ENCODE measurements around the gene CDH13. TPM values are rescaled to one million over a fixed set of nuclear protein-coding genes. Genes with fewer than 3 reads are reported as not detected.

The CDH13 gene
- total RNA-seq, 2 experiments from 2014 or later: not detected

GRCh38 chr16:83819361-83819760 lies 1192.6 kb downstream of the CDH13 start:
- no peaks in the 10 kb centered on the region for H3K36me3 Mint-ChIP-seq
- H3K27me3 Mint-ChIP-seq: peaks cover 6% of the 10 kb centered on the region

GRCh38 chr16:83826146-83826913 lies 1199.6 kb downstream of the CDH13 start:
- Mint-ChIP-seq H3K9me3 (no peaks in the 10 kb centered on the region), H3K27ac (no peak overlapping the region), H3K36me3 (no peaks in the 10 kb centered on the region), H3K4me1 (peaks cover 7% of the 10 kb centered on the region), H3K27me3 (peaks cover 6% of the 10 kb centered on the region), H3K4me3 (no peak overlapping the region)
- peak; percentile 74 for DNase-seq

More at GRCh38 chr16:83819361-83819760, 1192.6 kb downstream of the CDH13 start:
- Mint-ChIP-seq H3K4me3 (no peak overlapping the region), H3K9me3 (no peaks in the 10 kb centered on the region), H3K4me1 (peaks cover 3% of the 10 kb centered on the region), H3K27ac (no peak overlapping the region)
- no peak for DNase-seq

- H3K9me3 Mint-ChIP-seq: no peaks in the 10 kb centered on the region
- no peak overlapping the region for H3K27ac Mint-ChIP-seq
- no peak overlapping the region for H3K4me3 Mint-ChIP-seq
- H3K27me3 Mint-ChIP-seq: peaks cover 4% of the 10 kb centered on the region
- peaks cover 6% of the 10 kb centered on the region for H3K4me1 Mint-ChIP-seq
- no peak for DNase-seq
- no peaks in the 10 kb centered on the region for H3K36me3 Mint-ChIP-seq
Observed at GRCh38 chr16:83830091-83830768, 1203.5 kb downstream of the CDH13 start.

DNA sequence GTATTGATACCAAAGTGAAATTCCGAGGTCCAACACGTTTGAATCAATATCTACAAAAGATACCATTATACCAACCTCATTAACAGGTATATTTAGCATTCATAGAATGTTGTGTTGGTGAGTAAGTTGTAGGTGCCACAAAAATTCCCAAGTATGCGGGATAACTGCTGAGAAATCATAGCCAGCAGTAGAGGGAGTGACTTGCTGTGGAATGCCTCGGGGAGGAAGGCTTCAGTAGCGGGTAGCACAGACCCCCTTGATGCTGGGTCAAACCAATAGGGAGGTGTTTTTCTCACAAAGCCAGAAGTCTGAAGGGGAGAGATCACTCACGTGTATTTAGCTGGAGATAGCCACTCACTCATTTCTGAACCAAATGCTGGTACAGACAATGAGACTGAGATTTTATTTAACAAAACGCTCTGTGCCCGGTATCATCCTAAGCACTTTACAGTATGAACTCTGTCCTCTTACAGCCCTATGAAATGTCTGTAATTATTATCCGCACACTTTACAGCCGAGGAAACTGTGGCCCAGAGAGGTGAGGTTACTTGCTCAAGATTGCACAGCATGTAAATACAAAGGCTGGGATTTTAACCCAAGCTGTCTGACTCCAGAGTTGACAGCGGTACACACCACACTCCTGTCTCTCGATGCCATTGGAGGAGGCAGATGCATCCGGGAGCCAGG lies 1204.1 kb downstream of the CDH13 start:
- peaks cover 4% of the 10 kb centered on the region for H3K27me3 Mint-ChIP-seq
- no peak for DNase-seq
- H3K9me3 Mint-ChIP-seq: no peaks in the 10 kb centered on the region
- H3K27ac Mint-ChIP-seq: no peak overlapping the region
- no peaks in the 10 kb centered on the region for H3K36me3 Mint-ChIP-seq
- H3K4me1 Mint-ChIP-seq: peaks cover 11% of the 10 kb centered on the region
- H3K4me3 Mint-ChIP-seq: no peak overlapping the region

DNA sequence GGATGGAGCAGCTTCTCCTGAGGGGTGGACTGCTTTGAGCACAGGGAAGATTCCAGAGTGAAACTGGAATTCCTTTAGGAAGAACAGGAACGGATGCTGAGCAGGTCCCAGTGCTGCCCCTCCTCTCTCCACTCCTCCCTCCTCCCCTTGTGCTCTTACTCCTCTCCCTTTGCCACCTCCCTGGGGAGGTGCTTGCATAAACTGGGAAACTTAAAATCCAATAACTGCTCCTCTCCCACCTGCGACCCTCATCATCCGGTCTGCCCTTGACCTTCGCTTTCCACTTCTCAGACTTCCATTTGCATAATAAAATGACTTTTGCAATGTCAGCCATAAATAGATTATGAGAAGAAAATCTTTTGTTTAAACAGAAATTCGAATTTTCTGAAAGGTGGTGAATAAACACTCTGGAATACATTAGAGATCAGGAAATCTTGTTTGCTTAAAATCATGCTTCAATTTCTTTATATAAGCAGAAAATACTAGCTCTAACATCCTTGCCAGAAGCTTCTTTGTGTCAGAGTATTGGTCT lies 1204.8 kb downstream of the CDH13 start:
- H3K27ac Mint-ChIP-seq: no peak overlapping the region
- peaks cover 10% of the 10 kb centered on the region for H3K27me3 Mint-ChIP-seq
- H3K9me3 Mint-ChIP-seq: no peaks in the 10 kb centered on the region
- H3K4me3 Mint-ChIP-seq: no peak overlapping the region
- H3K4me1 Mint-ChIP-seq: peaks cover 12% of the 10 kb centered on the region
- H3K36me3 Mint-ChIP-seq: no peaks in the 10 kb centered on the region
- no peak for DNase-seq

- Mint-ChIP-seq H3K4me3 (no peak overlapping the region), H3K9me3 (no peaks in the 10 kb centered on the region), H3K4me1 (peaks cover 12% of the 10 kb centered on the region), H3K36me3 (no peaks in the 10 kb centered on the region), H3K27me3 (peaks cover 33% of the 10 kb centered on the region), H3K27ac (no peak overlapping the region)
- no peak for DNase-seq
Observed at GRCh38 chr16:83833921-83834320, 1207.2 kb downstream of the CDH13 start.

GRCh38 chr16:83835586-83836566 lies 1209.1 kb downstream of the CDH13 start:
- Mint-ChIP-seq H3K4me3 (no peak overlapping the region), H3K27ac (no peak overlapping the region)
- no peak for DNase-seq

DNA sequence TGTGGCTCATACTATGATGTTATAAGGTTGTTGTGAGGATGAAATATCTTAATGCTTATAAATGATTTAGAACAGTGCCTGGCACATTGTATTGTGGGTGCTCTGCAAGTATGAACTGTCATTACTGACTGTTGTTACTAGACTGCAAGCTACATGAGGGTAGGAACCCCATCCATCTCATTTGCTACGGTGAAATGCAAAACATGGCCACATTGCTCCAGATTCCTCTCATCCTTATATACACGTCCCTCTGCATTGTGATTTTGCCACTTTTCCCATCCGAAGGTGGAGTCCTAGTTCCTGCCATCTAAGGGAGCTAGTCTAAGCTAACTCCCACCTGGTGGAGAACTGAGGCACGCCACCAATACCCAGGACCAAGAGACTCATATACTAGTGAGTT lies 1210.8 kb downstream of the CDH13 start:
- H3K9me3 Mint-ChIP-seq: no peaks in the 10 kb centered on the region
- H3K4me1 Mint-ChIP-seq: peaks cover 12% of the 10 kb centered on the region
- DNase-seq: no peak
- H3K4me3 Mint-ChIP-seq: no peak overlapping the region
- no peak overlapping the region for H3K27ac Mint-ChIP-seq
- H3K27me3 Mint-ChIP-seq: peaks cover 41% of the 10 kb centered on the region
- H3K36me3 Mint-ChIP-seq: no peaks in the 10 kb centered on the region

More at GRCh38 chr16:83835586-83836566, 1209.1 kb downstream of the CDH13 start:
- Mint-ChIP-seq H3K9me3 (no peaks in the 10 kb centered on the region), H3K4me1 (peaks cover 12% of the 10 kb centered on the region), H3K36me3 (no peaks in the 10 kb centered on the region), H3K27me3 (peaks cover 43% of the 10 kb centered on the region)

- Mint-ChIP-seq H3K27ac (no peak overlapping the region), H3K27me3 (peaks cover 39% of the 10 kb centered on the region), H3K4me1 (peaks cover 12% of the 10 kb centered on the region), H3K4me3 (no peak overlapping the region), H3K9me3 (no peaks in the 10 kb centered on the region), H3K36me3 (no peaks in the 10 kb centered on the region)
- no peak for DNase-seq
Observed at GRCh38 chr16:83838151-83838550, 1211.4 kb downstream of the CDH13 start.

DNA sequence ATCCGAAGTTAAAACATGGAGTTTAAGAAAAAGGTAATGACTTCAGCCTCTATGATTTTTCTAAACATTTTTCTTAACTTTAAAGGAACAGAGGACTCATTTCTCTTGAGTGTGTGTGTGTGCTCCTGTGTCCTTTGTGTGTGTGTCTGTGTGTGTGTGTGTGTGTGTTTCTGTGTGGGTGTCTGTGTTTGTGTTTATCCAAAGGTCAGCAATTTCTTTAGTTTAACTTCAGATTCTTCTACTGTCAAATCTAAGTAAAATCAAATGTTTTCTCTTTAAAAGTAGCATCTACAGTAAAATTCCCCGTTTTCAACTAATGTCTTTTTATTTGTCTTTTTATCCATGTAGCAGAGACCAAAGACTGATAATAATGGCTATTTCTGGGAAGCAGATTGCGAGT lies 1212.8 kb downstream of the CDH13 start:
- no peak for DNase-seq
- Mint-ChIP-seq H3K36me3 (no peaks in the 10 kb centered on the region), H3K27me3 (peaks cover 39% of the 10 kb centered on the region), H3K4me3 (no peak overlapping the region), H3K4me1 (peaks cover 12% of the 10 kb centered on the region), H3K9me3 (no peaks in the 10 kb centered on the region), H3K27ac (no peak overlapping the region)

DNA sequence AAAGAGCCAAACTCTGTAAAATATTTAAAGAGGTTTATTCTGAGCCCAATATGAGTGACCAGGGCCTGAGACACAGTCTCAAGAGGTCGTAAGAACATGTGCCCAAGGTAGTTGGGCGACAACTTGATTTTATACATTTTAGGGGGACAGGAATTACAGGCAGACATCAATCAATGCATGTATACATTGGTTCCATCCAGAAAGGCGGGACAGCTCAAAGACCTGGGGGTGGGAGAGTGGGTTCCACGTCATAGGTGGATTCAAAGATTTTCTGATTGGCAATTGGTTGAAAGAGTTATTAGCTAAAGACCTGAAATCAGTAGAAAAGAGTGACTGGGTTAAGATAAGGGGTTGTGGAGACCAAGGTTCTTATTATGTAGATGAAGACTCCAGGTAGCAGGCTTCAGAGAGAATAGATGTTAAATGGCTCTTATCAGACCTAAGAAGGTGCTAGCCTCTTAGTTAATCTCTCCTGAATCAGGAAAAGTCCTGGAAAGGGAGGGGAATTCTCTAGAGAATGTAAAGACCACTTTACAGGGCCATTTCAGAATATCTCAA lies 1213.4 kb downstream of the CDH13 start:
- H3K27ac Mint-ChIP-seq: no peak overlapping the region
- DNase-seq: no peak
- peaks cover 10% of the 10 kb centered on the region for H3K4me1 Mint-ChIP-seq
- peaks cover 39% of the 10 kb centered on the region for H3K27me3 Mint-ChIP-seq
- no peaks in the 10 kb centered on the region for H3K9me3 Mint-ChIP-seq
- H3K4me3 Mint-ChIP-seq: no peak overlapping the region
- H3K36me3 Mint-ChIP-seq: no peaks in the 10 kb centered on the region

DNA sequence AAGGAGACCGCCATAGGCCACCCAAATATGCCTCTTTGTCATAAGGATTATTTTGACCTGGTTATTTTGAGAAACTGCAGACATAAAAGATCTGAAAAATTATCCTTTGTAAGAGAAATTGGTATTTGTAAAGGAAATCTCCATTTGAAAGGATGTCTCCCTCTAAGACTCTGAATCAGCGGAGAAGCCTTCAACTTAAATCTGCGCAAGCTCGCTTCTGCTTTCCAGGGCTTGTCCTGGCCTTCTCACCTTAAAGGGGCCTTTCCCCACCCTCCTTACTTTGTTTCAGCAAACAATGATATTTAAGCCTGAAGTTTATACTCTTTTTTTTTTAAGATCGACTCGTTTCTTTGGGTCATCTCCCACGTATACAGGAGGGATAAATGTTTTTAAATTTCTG lies 1215.5 kb downstream of the CDH13 start:
- Mint-ChIP-seq H3K27me3 (peaks cover 26% of the 10 kb centered on the region), H3K9me3 (no peaks in the 10 kb centered on the region), H3K4me1 (no peaks in the 10 kb centered on the region), H3K36me3 (no peaks in the 10 kb centered on the region), H3K4me3 (no peak overlapping the region), H3K27ac (no peak overlapping the region)
- DNase-seq: no peak

DNA sequence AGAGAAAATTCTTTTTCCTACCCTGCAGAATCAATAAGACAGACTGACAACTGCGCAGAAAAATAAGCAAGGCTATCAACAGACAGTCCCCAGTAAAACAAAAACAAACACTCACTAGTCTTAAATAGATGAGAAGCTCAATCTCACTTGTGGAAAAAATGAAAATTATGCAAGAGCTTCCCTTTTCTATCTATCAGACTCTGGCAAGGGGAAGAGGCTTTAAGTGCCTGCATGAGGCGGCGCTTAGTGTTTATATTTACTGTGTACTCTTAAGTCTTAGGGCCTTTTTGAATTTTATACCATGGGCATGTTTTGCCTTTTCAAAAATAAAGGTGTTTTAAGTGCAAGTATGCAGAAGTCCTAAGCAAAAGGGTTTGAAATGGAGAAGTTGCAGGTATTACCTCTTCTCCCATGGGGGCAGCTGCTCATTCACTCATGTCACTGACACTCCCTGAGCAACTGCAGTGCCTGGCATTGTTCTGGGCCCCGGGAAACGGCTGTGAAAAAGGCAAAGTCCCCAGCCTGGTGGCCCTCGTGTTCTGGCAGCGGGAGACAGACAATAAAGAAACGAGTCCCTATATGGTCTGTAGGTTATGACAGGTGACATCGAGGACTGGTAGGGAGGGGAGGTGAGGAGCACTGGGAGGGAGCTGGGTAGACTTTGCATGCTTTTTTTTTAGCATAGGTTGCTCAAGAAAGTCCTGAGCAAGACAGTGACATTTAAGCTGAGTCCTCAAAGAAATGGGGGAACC lies 1216.2 kb downstream of the CDH13 start:
- Mint-ChIP-seq H3K9me3 (no peaks in the 10 kb centered on the region), H3K27ac (no peak overlapping the region), H3K27me3 (peaks cover 19% of the 10 kb centered on the region), H3K36me3 (no peaks in the 10 kb centered on the region), H3K4me3 (no peak overlapping the region), H3K4me1 (no peaks in the 10 kb centered on the region)
- DNase-seq: no peak

Data from activated naive CD8-positive, alpha-beta T cell treated with anti-CD3 and anti-CD28 coated beads for 36 hours (primary cell).